DMS114 treated with DMSO at 0.1 percent for 48 hours (cell line): ENCODE results near the gene AGPAT3.

Experiments used
- DNase-seq: peaks from one replicate; lab custom pipeline; 2025; ENCODE audit not compliant: unreplicated experiment; lab: John Stamatoyannopoulos, UW

AGPAT3 gene

DNA sequence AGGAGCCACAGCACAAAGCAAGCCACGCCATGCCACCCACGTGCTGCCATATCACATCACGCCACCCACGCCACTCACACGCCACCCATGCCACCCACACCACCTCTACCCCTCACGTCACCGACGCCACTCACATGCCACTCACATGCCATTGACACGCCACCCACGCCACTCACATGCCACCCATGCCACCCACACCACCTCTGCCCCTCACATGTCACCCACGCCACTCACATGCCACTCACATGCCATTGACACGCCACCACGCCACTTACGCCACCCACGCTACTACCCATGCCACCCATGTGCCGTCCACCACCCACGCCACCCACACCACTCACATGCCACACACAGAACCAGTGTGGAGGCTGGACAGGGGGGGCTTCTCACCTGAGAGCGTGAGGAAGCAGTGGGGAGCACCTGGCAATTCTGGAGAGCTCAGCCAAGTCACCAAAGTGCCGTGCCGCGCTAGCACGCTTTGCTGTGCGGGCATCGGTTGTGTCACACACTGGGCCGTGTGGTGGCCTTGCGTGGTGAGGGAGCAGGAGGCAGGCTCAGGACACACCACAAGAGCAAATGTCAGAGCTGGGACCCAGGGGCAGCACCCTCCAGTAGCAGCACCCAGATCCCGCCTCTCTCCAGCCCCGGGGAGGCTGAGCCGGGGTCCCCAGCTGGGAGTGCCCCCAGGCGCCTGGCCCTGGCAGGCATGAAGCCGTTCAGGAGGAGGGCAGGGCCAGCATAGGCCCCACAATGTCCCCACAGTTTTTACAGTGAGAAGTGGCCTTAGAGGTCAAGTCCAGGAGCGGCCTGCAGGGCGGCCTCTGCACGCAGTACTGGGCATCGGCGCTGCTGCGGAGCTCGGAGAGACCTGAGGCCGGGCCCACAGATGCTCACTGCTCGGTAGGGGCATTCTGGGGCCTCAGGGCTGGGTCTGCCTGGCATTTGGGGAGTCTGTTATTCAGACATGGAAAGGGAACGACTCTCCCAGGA is 70.0 kb downstream of the AGPAT3 start:
- no peak for DNase-seq

DNA sequence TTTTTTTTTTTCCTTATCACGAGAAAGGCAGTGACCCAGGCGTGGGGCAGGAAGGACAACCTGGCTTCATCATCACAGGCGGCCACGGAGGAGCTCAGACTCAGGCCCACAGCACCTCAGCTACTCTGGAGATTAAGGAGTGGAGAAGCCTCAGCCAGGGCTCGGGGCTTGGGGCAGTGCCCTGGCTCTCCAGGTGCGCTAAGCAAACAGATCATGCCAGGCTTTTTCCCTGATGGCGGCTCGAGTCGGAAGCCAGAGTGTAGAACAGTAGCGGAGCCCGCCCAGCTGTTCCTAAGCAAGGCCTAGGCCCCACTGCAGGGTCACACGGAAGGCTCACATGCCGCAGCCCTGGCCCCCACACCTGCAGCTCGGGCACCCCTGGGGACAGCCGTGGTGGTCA is 70.7 kb downstream of the AGPAT3 start:
- DNase-seq: no peak

DNA sequence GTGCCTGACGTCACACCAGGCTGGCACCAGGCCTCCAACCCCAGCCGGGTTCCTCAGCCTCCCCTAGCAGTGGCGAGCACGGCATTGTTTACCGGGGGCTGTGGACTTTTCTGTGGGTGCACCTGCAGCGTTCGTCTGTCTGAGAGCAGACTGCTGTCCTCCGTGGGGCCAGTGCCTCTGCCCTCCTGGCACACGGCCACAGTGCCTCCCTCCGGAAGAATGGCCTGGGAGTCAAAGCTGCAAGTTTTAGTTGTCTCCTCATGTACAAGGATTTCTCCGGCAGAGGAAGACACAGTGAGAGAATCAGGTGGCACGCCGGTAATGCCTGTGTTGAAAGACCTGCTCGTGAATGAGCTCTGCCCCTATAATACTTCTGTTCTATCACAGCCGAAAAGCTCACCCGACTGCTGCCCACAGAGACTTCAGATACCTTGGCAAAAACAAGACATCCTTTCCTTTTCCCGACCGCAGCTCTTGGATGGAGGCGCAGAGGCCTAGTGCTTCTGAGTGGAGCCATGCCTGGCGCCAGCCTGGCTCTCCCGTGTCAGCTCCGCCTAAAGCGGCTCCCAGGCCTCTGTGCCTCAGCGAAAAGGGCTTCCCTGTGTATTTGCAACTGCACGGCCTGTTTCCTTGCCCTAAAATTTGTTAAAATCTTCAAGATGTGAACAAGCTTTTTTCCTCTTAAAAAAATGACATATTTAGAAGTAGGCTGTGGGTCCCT is 71.4 kb downstream of the AGPAT3 start:
- no peak for DNase-seq

DNA sequence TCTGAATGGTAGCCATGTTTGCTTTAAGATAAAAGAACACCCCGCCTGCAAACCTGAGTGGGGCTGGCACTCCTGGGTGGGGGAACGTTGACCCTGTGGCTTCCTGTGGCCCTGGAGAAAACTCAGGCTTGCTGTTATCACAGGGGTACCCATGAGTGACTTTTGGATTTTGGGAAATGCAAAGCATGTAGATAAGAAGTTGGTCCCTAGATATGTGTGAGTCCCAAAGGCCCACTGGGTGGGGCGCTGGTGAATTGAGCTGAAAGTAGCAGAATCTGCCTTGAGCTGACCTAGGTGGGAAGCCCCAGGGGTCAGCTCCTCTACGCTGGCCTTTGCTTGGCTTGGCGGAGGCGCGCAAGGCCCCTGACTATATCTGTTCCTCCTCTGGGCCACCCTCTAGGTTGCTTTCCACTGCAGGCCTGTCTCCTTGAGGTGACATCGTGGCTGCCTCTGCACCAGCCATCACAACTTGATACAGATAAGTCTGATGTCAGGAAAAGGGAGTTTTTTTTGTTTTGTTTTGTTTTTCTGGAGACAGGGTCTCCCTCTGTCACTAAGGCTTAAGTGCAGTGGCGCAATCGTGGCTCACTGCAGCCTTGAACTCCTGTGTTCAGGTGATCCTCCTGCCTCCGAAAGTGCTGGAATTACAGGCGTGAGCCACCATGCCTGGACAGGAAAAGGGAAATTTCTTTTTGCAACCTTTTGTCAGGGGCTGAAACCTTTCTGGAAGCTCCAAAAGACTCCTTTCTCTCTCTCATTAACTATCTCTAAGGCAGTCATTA is 72.2 kb downstream of the AGPAT3 start:
- DNase-seq: no peak

DNA sequence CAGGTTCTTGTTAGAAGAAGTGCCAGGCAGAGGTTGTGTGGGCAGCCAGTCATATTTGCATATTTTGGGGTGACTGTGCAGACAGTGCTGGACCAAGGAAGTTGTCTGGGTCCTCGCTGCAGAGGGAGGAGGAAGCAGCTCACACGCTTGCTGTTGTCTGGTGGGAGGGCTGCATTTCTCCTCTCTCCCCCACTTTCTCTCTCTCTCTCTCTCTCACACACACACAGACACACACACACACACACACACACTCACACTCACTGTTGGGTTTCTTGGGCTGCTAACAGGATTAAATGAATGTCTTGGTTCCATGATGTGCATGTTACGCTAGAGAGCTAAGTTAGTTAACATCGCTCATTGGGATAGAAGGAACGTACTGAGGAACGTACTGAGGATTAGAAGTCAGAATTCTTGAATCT is 72.9 kb downstream of the AGPAT3 start:
- no peak for DNase-seq

GRCh38 chr21:43938751-43939442 is 73.9 kb downstream of the AGPAT3 start:
- no peak for DNase-seq

GRCh38 chr21:43939443-43940328 is 74.7 kb downstream of the AGPAT3 start:
- DNase-seq: no peak

DNA sequence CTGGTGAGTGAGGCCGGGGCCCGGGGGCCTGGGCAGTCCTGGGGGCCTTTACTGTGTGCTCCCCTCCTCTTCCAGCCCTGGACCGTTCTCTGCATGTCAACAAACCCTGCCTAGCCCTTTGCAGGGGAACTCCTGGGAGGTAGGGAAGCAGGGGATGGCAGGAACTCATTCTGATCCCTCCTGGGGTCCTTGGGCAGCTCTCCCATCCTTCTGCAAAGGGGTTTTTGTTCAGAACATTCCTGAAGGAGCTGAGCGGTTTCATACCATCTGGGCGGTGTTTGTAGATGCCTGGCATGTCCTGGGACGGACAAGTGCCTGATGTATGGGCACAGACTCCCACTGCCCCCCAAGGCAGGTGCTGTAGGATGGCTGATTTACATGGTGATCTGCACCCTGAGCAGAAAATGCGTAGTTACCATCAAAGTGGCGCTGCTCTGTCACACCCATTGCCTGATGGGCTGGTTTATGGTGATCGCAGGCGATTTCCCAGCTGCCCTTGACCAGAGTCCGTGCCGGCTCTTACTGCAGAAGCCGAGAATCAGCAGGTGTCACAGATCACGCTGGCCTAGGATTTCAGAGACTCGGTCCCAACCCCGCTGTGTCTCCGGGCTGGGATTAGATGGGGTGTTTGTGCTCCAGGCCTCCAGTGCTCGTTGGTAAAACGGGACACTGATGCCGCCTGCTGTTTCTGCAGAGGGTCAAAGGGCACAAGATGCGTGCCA is 75.5 kb downstream of the AGPAT3 start:
- no peak for DNase-seq

DNA sequence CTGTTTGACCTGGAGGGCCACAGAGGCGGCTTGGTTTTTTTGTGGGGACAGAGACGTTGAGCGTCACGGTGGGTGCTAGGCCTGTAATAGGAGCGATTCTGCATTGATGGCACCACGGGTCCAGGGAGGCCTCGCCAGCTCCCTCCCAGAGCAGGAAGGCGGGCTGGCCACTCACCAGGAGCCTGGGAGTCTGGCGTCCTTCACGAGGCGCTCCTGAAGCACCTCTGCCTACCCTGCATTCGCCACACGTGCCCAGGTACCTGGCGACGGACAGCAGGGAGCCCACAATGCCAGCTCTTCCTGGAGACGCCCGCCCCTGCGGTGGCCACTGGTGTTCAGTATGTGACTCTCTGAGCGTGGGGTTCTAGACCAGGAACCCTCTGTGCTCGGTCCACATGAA is 77.2 kb downstream of the AGPAT3 start:
- no peak for DNase-seq

GRCh38 chr21:43942621-43943020 is 77.6 kb downstream of the AGPAT3 start:
- no peak for DNase-seq

DNA sequence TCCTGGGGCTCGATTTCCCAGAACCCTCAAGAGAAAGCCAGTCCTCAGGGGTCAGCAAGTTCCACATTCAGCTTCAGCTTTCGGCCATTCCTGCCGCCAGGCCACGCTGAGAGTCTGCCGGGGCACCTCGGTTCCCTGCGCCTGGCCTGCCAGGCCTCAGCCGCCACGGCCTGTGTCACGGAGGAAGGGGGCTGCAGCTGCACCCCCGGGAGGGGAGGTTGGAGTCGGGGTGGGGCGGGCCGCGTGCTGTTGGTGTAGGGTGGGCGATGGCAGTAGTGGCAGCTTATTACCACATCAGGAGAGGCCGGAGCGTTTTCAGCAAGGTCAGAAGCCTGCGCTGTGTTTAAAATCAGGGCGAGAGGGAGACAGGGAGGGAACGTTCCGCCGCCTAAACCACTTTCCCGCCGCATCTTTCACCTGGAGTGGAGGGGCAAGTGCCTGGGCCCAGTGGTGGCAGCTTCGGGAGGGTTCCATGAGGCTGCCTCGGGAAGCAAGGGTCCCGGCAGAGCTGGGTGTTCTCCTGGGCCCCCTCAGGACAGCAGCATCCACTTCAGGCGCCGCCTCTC is 78.6 kb downstream of the AGPAT3 start:
- no peak for DNase-seq

DNA sequence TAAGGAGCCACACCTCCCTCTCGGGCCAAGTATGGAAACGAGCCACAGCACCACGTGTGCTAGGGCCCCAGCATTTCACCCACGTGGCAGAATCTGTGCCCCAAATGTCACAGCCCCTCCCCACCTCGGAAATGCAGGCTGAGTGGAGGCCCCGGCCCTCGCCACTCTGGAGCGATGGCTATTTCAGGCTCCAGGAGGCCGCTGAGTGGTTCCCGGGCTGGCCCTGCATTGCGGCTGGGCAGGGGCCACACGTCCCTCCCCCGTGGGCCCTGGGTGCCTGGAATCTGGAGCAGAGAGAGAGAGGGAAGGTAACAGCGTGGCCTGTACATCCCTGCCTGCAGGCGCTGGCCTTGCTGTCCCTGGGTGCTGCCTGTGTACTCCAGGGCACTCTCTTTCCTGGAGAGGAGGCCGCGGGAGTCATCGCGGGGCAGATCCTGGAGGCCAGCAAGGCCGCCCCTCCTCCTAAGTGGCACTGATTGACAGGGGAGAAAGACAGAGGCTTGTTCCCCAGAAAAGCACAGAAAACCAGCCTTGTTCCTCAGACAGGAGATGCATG is 79.1 kb downstream of the AGPAT3 start:
- DNase-seq: no peak

DNA sequence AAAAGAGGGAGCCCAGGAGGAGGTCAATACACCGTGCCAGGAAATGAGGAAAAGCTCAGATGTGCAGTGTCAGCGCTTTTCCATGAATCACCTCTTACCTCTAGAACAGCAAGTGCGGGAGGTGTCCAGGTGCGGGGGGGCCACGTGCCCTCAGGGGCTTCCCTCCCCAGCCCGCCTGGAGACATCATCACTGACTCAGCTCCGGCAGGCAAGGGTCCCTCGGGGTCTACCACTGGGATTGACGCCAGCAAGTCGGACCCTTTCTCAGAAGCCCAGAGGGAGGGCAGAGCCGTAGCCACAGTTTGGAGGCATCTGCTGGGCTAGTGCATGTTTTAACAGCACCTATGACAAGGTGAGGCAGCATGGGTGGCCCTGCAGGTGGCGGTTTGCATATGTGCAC is 79.7 kb downstream of the AGPAT3 start:
- DNase-seq: no peak

- no peak for DNase-seq
Measured at GRCh38 chr21:43948740-43949498, 83.9 kb downstream of the AGPAT3 start.

- DNase-seq: no peak
Measured at GRCh38 chr21:43949499-43950208, 84.6 kb downstream of the AGPAT3 start.

GRCh38 chr21:43950481-43950880 is 85.5 kb downstream of the AGPAT3 start:
- DNase-seq: no peak

GRCh38 chr21:43950936-43951335 is 85.9 kb downstream of the AGPAT3 start:
- DNase-seq: no peak
